GM21528 (cell line): ENCODE measurements around the gene VENTX.

Experiments used
- ATAC-seq: cut with Tn5 transposase; IDR thresholded peaks from one replicate; pipeline ENCODE4 v1.9.1; 2021; ENCODE audit warnings: mild to moderate bottlenecking, moderate library complexity; ENCODE audit not compliant: unreplicated experiment, low FRiP score

VENTX gene

DNA sequence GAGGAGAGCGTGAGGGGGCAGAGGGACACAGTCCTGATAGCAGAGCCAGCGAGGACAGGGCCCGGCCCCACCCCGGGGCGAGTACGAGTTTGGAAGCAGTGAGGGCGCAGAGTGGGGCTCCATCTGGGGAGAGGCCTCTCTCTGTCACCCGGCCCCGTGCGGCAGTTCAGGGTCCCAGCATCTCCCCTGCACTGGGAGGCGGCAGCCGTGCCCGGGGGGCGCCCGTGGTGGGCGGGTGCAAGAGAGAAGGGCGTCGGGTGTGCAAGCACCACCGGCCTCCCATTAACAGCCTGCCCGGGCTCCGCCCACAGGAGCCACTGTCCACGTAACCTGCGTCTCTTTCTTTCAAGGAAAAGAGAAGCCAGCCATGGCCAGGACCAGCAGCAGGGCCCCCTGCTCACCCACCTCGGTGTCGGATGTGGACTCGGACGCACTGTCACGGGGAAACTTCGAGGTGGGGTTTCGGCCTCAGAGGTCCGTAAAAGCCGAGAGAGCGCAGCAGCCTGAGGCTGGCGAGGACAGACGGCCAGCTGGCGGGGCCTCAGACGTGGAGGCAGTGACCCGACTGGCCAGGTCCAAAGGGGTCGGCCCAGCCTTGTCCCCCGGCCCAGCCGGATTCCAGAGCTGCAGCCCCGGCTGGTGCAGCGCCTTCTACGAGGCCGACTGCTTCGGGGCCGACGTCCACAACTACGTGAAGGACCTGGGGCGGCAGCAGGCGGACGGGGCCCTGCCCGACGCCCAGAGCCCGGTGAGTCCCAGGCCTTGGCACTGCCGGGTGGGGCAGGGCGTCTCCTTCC, 36.3 kb upstream of the VENTX start:
- ATAC-seq: no peak

GRCh38 chr10:133201948-133202725, 35.5 kb upstream of the VENTX start:
- ATAC-seq: no peak

- no peak for ATAC-seq
Observed at GRCh38 chr10:133202778-133203651, 34.6 kb upstream of the VENTX start.

GRCh38 chr10:133203652-133204195, 33.9 kb upstream of the VENTX start:
- ATAC-seq: no peak

GRCh38 chr10:133204226-133205015, 33.2 kb upstream of the VENTX start:
- ATAC-seq: no peak

GRCh38 chr10:133205146-133205545, 32.5 kb upstream of the VENTX start:
- no peak for ATAC-seq

DNA sequence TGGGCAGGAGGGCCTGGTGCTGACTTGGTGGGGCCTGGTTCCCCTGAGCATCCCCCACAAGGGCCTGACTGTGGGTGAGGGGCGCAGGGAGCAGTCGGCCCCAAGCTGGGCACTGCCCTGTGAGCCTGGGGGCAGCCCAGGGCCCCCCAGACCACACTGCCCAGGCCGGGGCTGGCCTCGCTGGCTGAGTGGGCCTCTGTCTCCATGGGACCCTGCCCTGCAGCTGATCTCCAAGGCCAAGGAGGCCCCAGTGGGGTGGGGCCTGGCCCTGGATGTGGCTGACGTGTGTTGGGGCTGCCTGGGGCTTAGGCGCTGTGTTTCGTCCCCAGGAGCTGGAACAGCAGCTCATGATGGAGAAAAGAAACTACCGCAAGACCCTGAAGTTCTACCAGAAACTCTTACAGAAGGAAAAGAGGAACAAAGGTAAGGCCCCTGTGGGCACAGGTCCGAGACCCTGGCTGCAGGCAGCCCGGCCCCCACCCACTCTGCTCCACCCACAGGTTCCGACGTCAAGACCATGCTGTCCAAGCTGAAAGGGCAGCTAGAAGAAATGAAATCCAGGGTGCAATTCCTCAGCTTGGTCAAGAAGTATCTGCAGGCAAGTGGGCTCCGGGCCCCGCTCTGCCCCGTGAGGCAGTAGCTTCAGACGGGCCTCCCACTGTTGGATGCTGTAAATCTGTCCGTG, 31.2 kb upstream of the VENTX start:
- no peak for ATAC-seq

- ATAC-seq: no peak
Observed at GRCh38 chr10:133207041-133207600, 30.5 kb upstream of the VENTX start.

DNA sequence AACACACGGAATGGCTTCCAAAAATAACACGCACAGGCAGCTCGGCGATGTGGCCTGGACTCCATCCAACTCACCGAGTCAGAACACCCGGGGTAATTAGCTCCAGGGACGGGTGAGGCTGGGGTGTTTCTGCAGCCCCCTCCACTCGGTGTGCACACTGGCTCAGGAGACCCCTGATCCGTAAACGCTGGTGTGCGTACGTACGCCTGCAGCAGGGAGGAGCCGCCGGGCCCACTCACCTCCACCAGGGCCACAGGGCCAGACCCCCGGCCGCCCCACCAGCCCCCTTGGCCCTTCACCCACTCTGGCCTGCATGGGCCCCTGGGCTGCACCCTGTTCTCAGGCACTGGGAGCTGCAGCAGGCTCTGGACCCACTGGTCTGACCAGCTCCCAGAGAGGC, 30.0 kb upstream of the VENTX start:
- ATAC-seq: no peak

DNA sequence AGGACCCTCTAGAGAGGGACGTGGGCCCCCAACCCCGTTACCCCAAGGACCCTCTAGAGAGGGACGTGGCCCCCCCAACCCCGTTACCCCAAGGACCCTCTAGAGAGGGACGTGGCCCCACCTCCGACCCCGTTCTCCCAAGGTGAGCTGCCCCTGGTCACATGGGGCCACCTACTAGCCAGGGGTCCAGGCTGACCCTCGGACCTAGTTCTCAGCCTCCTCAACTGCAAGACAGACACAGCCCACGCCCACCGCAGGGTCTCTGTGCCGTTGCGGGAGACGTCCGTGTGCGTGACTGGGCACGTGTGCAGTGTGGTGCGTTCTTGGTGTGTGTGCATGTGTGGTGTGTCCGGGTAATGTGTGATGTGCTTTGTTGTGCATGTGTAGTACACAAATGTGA, 29.2 kb upstream of the VENTX start:
- ATAC-seq: no peak

DNA sequence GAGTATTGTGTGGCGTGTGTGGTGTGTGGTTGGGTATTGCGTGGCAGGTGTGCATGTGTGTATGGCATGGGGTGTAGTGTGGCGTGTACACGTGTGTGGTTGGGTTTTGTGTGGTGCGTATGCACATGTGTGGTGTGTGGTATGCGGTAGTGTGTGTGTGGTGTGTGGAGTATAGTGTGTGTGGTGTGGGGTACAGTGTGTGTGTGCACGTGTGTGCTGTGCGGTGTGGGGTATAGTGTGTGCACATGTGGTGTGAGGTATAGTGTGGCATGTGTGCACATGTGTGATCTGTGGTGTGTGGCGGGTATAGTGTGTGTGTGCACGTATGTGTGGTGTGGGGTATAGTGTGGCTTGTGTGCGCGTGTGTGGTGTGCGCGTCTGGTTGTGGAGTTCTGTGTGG, 28.5 kb upstream of the VENTX start:
- ATAC-seq: no peak

- no peak for ATAC-seq
Observed at GRCh38 chr10:133209641-133210040, 28.0 kb upstream of the VENTX start.

DNA sequence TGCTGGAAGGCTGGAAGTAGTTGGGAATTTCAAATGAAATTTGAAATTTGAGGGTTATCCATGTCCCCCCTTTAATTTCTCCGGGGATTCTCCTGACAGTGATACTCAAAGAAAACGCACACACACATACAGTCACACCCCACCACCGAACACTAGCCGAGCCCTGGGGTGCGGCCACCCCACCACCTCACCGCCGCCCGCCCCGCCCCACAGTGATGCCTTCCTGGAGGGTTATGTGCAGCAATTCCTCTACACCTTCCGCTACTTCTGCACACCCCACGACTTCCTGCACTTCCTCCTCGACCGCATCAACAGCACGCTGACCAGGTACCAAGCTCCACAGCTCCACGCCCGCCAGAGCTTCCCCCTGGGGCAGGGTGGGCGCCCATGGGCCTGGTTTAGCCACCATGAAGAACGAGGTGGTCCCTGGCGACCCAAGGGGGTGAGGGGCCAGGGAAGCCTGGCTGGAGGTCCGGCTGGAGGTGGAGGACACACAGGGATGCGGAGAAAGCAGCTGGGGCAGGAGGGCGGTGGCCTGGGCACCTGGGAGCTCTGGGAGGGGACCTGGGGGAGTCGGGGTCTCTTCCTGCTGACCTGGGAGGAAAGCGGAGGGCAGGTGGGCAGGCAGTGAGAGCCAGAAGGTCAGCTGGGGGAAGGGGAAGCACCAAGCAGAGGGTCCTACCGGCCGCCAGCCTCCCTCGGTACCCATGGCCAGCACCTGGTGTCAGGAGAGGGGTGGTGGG, 27.1 kb upstream of the VENTX start:
- no peak for ATAC-seq

DNA sequence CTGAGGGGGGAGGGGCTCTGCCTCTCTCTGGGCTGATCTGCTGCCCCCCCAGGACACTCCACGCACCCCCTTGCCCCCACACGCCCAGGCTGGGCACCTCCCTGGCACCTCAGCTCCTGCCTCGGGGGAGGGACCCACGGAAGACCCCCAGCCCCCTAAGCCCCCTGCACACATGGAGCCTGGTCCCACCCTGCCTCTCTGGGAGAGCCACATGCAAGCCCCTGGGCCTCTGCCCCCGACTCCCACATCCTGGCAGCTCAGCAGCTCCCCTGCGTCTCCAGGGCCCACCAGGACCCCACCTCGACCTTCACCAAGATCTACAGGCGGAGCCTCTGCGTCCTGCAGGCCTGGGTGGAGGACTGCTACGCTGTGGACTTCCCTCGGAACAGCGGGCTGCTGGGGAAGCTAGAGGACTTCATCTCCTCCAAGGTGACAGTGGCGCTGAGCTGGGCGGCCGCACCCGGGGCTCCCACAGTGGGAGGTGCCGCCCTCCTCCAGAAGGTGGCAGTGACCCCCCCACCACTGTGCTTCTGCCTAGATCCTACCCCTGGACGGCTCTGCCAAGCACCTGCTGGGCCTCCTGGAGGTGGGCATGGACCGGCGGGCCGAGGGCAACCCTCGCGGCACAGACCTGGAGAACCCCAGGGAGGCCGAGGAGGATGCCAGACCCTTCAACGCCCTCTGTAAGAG, 26.4 kb upstream of the VENTX start:
- ATAC-seq: no peak

DNA sequence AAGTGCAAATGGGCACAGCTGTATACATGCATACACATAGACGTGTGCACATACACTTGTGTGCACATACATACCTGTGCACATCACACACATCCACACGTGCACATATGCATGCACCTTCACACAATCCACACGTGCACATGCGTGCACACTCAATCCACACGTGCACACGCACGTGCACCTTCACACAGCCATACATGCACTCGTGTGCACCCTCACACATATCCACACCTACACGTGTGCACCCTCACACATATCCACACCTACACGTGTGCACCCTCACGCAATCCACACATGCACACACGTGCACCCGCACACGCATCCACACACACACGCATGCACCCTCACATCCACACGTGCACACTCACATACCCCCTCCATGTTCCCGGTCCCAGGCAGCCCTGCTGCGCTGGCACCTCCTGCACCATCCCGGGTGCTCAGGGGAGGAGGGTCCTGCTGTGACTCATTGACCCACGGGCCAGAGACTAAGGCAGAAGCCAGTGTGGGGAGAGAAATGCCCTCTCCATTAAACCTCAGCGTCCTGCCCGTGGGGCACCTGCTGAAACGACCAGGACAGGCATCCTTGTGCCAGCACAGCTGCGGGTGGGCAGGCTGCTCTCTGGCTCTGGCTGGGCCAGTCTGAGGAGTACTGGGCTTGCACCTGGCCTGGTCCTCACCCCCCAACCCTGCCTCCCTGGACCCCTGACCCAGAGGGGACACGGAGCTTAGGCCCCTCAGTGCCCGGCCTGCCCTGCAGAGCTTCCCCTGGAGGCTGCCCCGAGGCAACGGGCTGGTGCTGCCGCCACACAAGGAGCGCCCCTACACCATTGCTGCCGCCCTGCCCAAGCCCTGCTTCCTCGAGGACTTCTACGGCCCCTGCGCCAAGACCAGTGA, 25.4 kb upstream of the VENTX start:
- ATAC-seq: no peak

DNA sequence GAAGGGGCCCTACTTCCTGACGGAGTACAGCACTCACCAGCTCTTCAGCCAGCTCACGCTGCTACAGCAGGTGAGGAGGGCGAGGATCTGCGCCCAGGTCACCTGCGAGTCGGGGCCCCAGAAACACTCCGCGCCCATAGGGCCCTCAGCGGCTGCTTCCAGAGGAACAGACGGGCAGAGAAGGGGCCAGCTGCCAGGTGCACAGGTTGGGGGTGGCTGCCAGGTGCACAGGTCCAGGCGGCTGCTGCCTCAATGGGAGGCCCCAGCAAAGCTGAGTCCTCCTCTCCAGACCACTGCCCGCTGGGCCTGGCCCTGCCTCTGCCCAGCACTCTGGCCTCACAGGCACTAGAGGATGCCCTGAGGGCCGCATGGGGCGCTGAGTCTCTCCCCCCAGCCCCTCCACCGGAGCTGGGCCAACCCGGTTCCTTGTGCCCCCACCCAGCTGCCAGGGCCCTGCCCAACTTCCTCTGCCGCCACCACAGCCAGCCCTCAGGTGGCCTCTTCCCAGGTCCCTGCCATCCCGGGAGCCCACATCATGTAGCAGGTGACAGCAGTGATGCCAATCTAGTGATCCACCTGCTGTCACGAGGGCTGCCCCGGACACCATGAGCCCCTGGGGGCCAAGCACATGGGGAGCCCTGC, 24.7 kb upstream of the VENTX start:
- ATAC-seq: no peak
